Mucosa of descending colon (tissue), 3 donors: ENCODE data around the gene NDFIP2. TPM values are rescaled to one million over a fixed set of nuclear protein-coding genes. Genes with fewer than 3 reads are reported as not detected.

Source experiments
- ATAC-seq: fragments of 200-7000 bp; cut with Tn5 transposase; one replicate; pipeline ENCODE4 v1.9.1; 2020; ENCODE audit warnings: mild to moderate bottlenecking, moderate library complexity
- DNase-seq, 3 donors: peaks; one replicate each; pipeline ENCODE4 v3.0.0-alpha.2; 2020
- H3K36me3 ChIP-seq: fragments of 200-600 bp; one replicate; pipeline ENCODE4 v1.8.0; 2021; ENCODE audit warnings: low read depth, mild to moderate bottlenecking
- H3K4me1 ChIP-seq: fragments of 200-600 bp; one replicate; pipeline ENCODE4 v1.8.0; 2021; ENCODE audit warnings: low read depth, mild to moderate bottlenecking
- H3K4me3 ChIP-seq: fragments of 200-600 bp; one replicate; pipeline ENCODE4 v1.8.0; 2021; ENCODE audit warnings: mild to moderate bottlenecking
- H3K9me3 ChIP-seq: fragments of 200-600 bp; one replicate; pipeline ENCODE4 v1.8.0; 2021; ENCODE audit warnings: mild to moderate bottlenecking
- intact Hi-C, 2 donors: fragments of 100-400 bp; cut with DNase I in 1 of 2; cut with micrococcal nuclease in 1 of 2; formaldehyde crosslinking; loops; one replicate each; pipeline versions ENCODE4 v1.11.0 to v1.11.1; 2022; cut with DNase I, micrococcal nuclease
- total RNA-seq, 3 donors: library from RNA; stranded (reverse); fragmentation: NEBNext Ultra II Directional in 2 of 3; extraction: Animal tissue kit (Norgen Biotek cat#: 25700) in 2 of 3; gene quantifications; one replicate each; pipeline versions ENCODE4 v1.2.1 to v1.2.4, GENCODE V29; 2021 to 2023
- TF ChIP-seq, protein P1 (sequence below): fragments of 200-600 bp; IDR thresholded peaks from one replicate; pipeline ENCODE4 v1.8.0; 2022; ENCODE audit warnings: antibody characterized with exemption, mild to moderate bottlenecking
- donor health status: DM: no; HTN: no; CAD: no; lungs with moderate emphysema.
- donor health status: DM: no; HTN: no; CAD: no.
- donor health status: DM: no; HTN: yes; CAD: no.

NDFIP2 gene
- total RNA-seq, 3 donors from 2014 or later: 64.9 to 141 (median 136) TPM

DNA sequence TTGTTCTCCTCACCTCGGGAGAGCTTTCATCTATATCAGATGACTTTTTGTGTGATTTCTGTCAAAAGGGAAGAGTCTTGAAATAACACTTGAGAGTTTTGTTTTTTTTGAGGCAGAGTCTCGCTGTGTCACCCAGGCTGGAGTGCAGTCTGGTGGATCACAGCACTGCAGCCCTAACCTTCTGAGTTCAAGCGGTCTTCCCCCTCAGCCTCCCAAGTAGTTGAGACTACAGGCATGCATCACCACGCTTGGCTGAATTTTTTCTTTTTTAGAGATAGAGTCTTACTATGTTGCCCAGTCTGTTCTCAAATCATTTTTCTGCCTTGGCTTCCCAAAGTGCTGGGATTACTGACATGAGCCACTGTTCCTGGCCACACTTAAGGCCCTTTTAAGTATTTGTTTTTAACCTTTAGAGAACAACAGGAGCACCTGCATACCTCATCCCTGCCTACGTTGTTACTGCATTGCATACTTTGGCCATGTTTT lies 11.4 kb downstream of the NDFIP2 start:
- peak; percentile 40 for ATAC-seq

DNA sequence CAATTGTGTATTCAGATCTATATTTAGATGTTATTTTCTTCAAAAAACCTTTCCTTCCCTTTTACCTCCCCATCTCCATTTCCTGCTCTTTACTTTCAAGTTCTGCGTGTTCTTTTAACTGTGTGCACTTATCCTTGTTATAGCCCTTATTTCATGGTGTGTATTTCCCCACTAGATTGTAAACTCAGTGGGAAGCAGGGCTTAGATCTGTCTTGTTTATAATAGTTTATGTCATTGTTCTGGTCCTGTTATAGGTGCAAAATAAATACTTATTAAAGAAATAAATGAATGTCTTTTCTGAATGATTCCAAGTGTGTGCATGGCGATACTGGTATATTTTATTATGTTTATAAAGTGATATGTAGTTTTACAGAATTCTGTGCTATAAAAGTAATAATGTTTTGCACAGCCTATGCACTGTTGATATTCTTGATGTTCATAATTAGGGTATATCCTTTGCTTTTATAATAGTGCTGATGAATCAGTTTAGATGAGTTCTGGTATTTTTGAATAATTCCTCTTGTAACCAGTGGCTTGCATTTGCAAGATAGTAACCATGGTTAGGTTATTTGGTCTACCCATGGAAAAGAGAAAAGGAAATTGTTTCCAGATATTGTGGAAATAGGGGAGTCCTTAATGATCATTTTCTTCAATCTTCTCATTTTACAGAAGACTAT lies 12.1 kb downstream of the NDFIP2 start:
- no peak overlapping the region for H3K4me3 ChIP-seq
- H3K36me3 ChIP-seq: no peaks in the 10 kb centered on the region
- H3K9me3 ChIP-seq: no peaks in the 10 kb centered on the region
- H3K4me1 ChIP-seq: peaks cover 45% of the 10 kb centered on the region
- intact Hi-C loops: no loop called here
- ATAC-seq: peak; percentile 59
- TF ChIP-seq, protein P1, sequence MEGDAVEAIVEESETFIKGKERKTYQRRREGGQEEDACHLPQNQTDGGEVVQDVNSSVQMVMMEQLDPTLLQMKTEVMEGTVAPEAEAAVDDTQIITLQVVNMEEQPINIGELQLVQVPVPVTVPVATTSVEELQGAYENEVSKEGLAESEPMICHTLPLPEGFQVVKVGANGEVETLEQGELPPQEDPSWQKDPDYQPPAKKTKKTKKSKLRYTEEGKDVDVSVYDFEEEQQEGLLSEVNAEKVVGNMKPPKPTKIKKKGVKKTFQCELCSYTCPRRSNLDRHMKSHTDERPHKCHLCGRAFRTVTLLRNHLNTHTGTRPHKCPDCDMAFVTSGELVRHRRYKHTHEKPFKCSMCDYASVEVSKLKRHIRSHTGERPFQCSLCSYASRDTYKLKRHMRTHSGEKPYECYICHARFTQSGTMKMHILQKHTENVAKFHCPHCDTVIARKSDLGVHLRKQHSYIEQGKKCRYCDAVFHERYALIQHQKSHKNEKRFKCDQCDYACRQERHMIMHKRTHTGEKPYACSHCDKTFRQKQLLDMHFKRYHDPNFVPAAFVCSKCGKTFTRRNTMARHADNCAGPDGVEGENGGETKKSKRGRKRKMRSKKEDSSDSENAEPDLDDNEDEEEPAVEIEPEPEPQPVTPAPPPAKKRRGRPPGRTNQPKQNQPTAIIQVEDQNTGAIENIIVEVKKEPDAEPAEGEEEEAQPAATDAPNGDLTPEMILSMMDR: no peak
- no peak for DNase-seq

More for the DNA sequence above, 11.4 kb downstream of the NDFIP2 start:
- TF ChIP-seq, protein P1: no peak
- H3K36me3 ChIP-seq: no peaks in the 10 kb centered on the region
- peaks cover 45% of the 10 kb centered on the region for H3K4me1 ChIP-seq
- DNase-seq: no peak
- no peak overlapping the region for H3K4me3 ChIP-seq
- intact Hi-C loops: no loop called here
- no peaks in the 10 kb centered on the region for H3K9me3 ChIP-seq

- Histone ChIP-seq H3K9me3 (no peaks in the 10 kb centered on the region), H3K4me3 (no peak overlapping the region), H3K36me3 (no peaks in the 10 kb centered on the region), H3K4me1 (peaks cover 43% of the 10 kb centered on the region)
- TF ChIP-seq, protein P1: no peak
- ATAC-seq (no peak), DNase-seq (no peak)
- intact Hi-C loops: no loop called here
These were observed 15.2 kb downstream of the NDFIP2 start for GRCh38 chr13:79496188-79496587.

- ATAC-seq: peak; percentile 11
- Histone ChIP-seq H3K4me1 (peaks cover 36% of the 10 kb centered on the region), H3K36me3 (no peaks in the 10 kb centered on the region), H3K9me3 (no peaks in the 10 kb centered on the region), H3K4me3 (no peak overlapping the region)
- intact Hi-C loops: no loop called here
- DNase-seq: no peak
- TF ChIP-seq, protein P1: no peak
These were observed 16.1 kb downstream of the NDFIP2 start for GRCh38 chr13:79497064-79497463.

GRCh38 chr13:79497852-79498251 lies 16.9 kb downstream of the NDFIP2 start:
- H3K4me1 ChIP-seq: peaks cover 28% of the 10 kb centered on the region
- TF ChIP-seq, protein P1: no peak
- H3K4me3 ChIP-seq: no peak overlapping the region
- no peaks in the 10 kb centered on the region for H3K9me3 ChIP-seq
- no peak for DNase-seq
- intact Hi-C loops: no loop called here
- peak; percentile 65 for ATAC-seq
- H3K36me3 ChIP-seq: no peaks in the 10 kb centered on the region
